ENCODE data around the gene PLAU. TPM values are rescaled to one million over a fixed set of nuclear protein-coding genes. Genes with fewer than 3 reads are reported as not detected.
A peak's percentile ranks its signal among the peaks of the same experiment; 100 is the strongest.
"Not testable (repeated sequence)": the region's sequence is repeated elsewhere in the genome, so short reads cannot be mapped to it uniquely, and the experiment has no call there.

The PLAU gene
- total and polyA plus RNA-seq, 2 experiments from 2014 or later: 5.2 to 11.1 TPM

- Histone ChIP-seq H3K9me3 (ENCODE audit: low read depth) (no peaks in the 10 kb centered on the region), H4K20me1 (ENCODE audit: insufficient read depth, poor library complexity, severe bottlenecking) (no peaks in the 10 kb centered on the region), H3K79me2 (no peaks in the 10 kb centered on the region), H3K36me3 (replicated peaks; ENCODE audit: insufficient read depth, low read depth) (no peaks in the 10 kb centered on the region), H3K4me3 (no peak overlapping the region), H3K9me2 (replicated peaks; ENCODE audit: insufficient read depth) (no peaks in the 10 kb centered on the region), H3K27ac (no peak overlapping the region), H2AFZ (no peak overlapping the region), H3K27me3 (no peaks in the 10 kb centered on the region), H3K4me2 (no peak overlapping the region), H3K4me1 (ENCODE audit: insufficient read depth) (peaks cover 3% of the 10 kb centered on the region)
- DNase-seq (ENCODE audit: low spot score): no peak
- WGBS (ENCODE audit: low lambda C conversion rate, missing lambda C conversion rate): 80% methylated on average over 4 of the region's 4 CpGs
- TF ChIP-seq EZH2 (IDR thresholded peaks at IDR 0.05; ENCODE audit: borderline replicate concordance) (no peak), EZH2phosphoT487 (IDR thresholded peaks at IDR 0.05; ENCODE audit: low read depth, severe bottlenecking, unreplicated experiment) (no peak), CTCF (IDR thresholded peaks at IDR 0.05; ENCODE audit: poor library complexity) (no peak)
These were observed 14.6 kb downstream of the PLAU start for GRCh38 chr10:73925539-73925938.

DNA sequence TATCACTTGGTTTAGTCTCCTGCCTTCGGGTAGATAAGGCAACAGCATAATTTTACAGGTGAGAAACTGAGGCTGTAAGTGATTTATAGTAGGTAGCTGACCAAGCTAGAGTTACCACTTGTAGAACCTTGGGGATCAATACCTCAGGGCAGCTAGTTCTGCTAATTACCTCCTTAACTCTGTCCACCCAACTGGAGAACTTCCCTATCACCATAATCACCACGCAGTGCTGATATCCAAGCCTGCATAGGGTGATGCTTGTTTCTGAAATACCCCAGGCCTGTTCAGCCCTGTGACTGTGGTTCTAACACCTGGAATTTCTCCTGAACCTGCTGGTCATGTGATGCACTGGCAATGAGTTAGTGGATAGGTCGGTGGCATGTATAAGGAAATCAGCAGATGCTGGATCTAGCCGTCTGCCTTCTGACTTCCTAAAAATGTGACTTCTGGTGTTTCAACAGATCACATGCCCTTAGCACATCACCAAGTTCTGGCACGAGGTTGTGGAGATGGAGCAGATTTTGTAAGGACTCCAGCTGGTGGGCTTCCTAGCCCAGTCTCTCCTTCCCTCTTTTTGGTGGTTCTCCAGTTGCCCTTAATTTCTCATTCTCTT lies 15.3 kb downstream of the PLAU start:
- no peaks in the 10 kb centered on the region for H3K9me2 ChIP-seq (replicated peaks; ENCODE audit: insufficient read depth)
- H4K20me1 ChIP-seq (ENCODE audit: insufficient read depth, poor library complexity, severe bottlenecking): no peaks in the 10 kb centered on the region
- no peaks in the 10 kb centered on the region for H3K27me3 ChIP-seq
- no peak overlapping the region for H2AFZ ChIP-seq
- H3K4me3 ChIP-seq: no peak overlapping the region
- peaks cover 6% of the 10 kb centered on the region for H3K4me1 ChIP-seq (ENCODE audit: insufficient read depth)
- TF ChIP-seq EZH2phosphoT487 (IDR thresholded peaks at IDR 0.05; ENCODE audit: low read depth, severe bottlenecking, unreplicated experiment): no peak
- no peak for TF ChIP-seq EZH2 (IDR thresholded peaks at IDR 0.05; ENCODE audit: borderline replicate concordance)
- no peak for TF ChIP-seq CTCF (IDR thresholded peaks at IDR 0.05; ENCODE audit: poor library complexity)
- H3K36me3 ChIP-seq (replicated peaks; ENCODE audit: insufficient read depth, low read depth): no peaks in the 10 kb centered on the region
- no peak overlapping the region for H3K27ac ChIP-seq
- H3K4me2 ChIP-seq: no peak overlapping the region
- WGBS (ENCODE audit: low lambda C conversion rate, missing lambda C conversion rate): 83% methylated on average over 5 of the region's 5 CpGs
- no peaks in the 10 kb centered on the region for H3K9me3 ChIP-seq (ENCODE audit: low read depth)
- DNase-seq (ENCODE audit: low spot score): no peak
- H3K79me2 ChIP-seq: no peaks in the 10 kb centered on the region

- H4K20me1 ChIP-seq (ENCODE audit: insufficient read depth, poor library complexity, severe bottlenecking); H2AFZ ChIP-seq; H3K79me2 ChIP-seq; H3K36me3 ChIP-seq (replicated peaks; ENCODE audit: insufficient read depth, low read depth); H3K9me2 ChIP-seq (replicated peaks; ENCODE audit: insufficient read depth); DNase-seq (ENCODE audit: low spot score); H3K9me3 ChIP-seq (ENCODE audit: low read depth); H3K27me3 ChIP-seq; H3K4me1 ChIP-seq (ENCODE audit: insufficient read depth); H3K4me2 ChIP-seq; H3K27ac ChIP-seq; H3K4me3 ChIP-seq: not testable (repeated sequence)
- WGBS (ENCODE audit: low lambda C conversion rate, missing lambda C conversion rate): 69% methylated on average over 13 of the region's 13 CpGs
These were observed 19.8 kb downstream of the PLAU start for GRCh38 chr10:73930630-73931327.

GRCh38 chr10:73931767-73932619 lies 21.1 kb downstream of the PLAU start:
- Histone ChIP-seq H3K9me3 (ENCODE audit: low read depth) (no peaks in the 10 kb centered on the region), H3K27ac (no peak overlapping the region), H3K36me3 (replicated peaks; ENCODE audit: insufficient read depth, low read depth) (no peaks in the 10 kb centered on the region), H3K4me1 (ENCODE audit: insufficient read depth) (peaks cover 6% of the 10 kb centered on the region), H3K4me3 (no peak overlapping the region), H3K27me3 (no peaks in the 10 kb centered on the region), H3K4me2 (no peak overlapping the region), H2AFZ (no peak overlapping the region), H4K20me1 (ENCODE audit: insufficient read depth, poor library complexity, severe bottlenecking) (no peaks in the 10 kb centered on the region), H3K79me2 (no peaks in the 10 kb centered on the region), H3K9me2 (replicated peaks; ENCODE audit: insufficient read depth) (no peaks in the 10 kb centered on the region)
- WGBS (ENCODE audit: low lambda C conversion rate, missing lambda C conversion rate): 71% methylated on average over 13 of the region's 13 CpGs
- DNase-seq (ENCODE audit: low spot score): peak; percentile 70
- no peak for TF ChIP-seq EZH2 (IDR thresholded peaks at IDR 0.05; ENCODE audit: borderline replicate concordance)
- no peak for TF ChIP-seq CTCF (IDR thresholded peaks at IDR 0.05; ENCODE audit: poor library complexity)
- no peak for TF ChIP-seq EZH2phosphoT487 (IDR thresholded peaks at IDR 0.05; ENCODE audit: low read depth, severe bottlenecking, unreplicated experiment)

Data from hepatocyte (in vitro differentiated cells).